A549 (cell line): ENCODE measurements around the gene APC. TPM values are rescaled to one million over a fixed set of nuclear protein-coding genes. Genes with fewer than 3 reads are reported as not detected.

ENCODE experiments used
- ATAC-seq, 2 experiments: fragments of 200-7000 bp in 1 of 2; fragments of >200 bp in 1 of 2; cut with Nextera tagmentation in 1 of 2; cut with Tn5 transposase in 1 of 2; 3 replicates each; pipeline versions ENCODE4 v1.8.0 to v1.9.1; 2018 to 2020; ENCODE audit warnings: mild to moderate bottlenecking in 1 of 2, moderate library complexity in 1 of 2
- CTCF ChIA-PET: fragments of 300-600 bp; sonication (Branson Sonifier 250); formaldehyde crosslinking; extraction: SDS; loops from one replicate; lab custom pipeline; 2021; ENCODE audit warnings: antibody characterized with exemption, inconsistent platforms; lab: Yijun Ruan, JAX
- POLR2A ChIA-PET: fragments of 350-600 bp; formaldehyde crosslinking; extraction: SDS; loops from one replicate; lab custom pipeline; 2021; ENCODE audit warnings: antibody characterized with exemption, inconsistent platforms; lab: Yijun Ruan, JAX
- DNase-seq, 2 experiments: peaks; one replicate each; pipeline versions ENCODE4 v3.0.0 to v3.0.0-alpha.2; 2011 to 2016; ENCODE audit warnings: low read depth in 1 of 2, low spot score in 1 of 2
- FAIRE-seq: peaks from 2 replicates; lab custom pipeline; 2011; peaks lifted over from hg19 to GRCh38; lab: Jason Lieb, UNC
- H3K27ac ChIP-seq, 2 experiments: fragments of >200 bp; sonication (Bioruptor Twin); formaldehyde crosslinking; 3 replicates each; pipeline ENCODE4 v1.5.1; 2016 to 2017
- H3K4me1 ChIP-seq: fragments of >200 bp; sonication (Bioruptor Twin); formaldehyde crosslinking; 3 replicates; pipeline ENCODE4 v1.6.1; 2016
- H3K4me2 ChIP-seq: fragments of >200 bp; sonication (Bioruptor Twin); formaldehyde crosslinking; 3 replicates; pipeline ENCODE4 v1.6.1; 2016
- H3K4me3 ChIP-seq: fragments of >200 bp; sonication (Bioruptor Twin); formaldehyde crosslinking; 3 replicates; pipeline ENCODE4 v1.5.1; 2016
- H3K9me3 ChIP-seq: fragments of >200 bp; sonication (Bioruptor Twin); formaldehyde crosslinking; 3 replicates; pipeline ENCODE4 v1.6.1; 2016
- CHD4 ChIP-seq: fragments of 200-600 bp; sonication (generic); IDR thresholded peaks from 2 replicates; pipeline ENCODE4 v1.6.1; 2016; ENCODE audit warnings: antibody characterized with exemption, mild to moderate bottlenecking, borderline replicate concordance
- CTCF ChIP-seq: fragments of >200 bp; sonication (Bioruptor Twin); formaldehyde crosslinking; IDR thresholded peaks from 3 replicates; pipeline ENCODE4 v1.5.1; 2016
- E2F6 ChIP-seq: IDR thresholded peaks from 2 replicates; pipeline ENCODE4 v1.6.1; 2012; ENCODE audit warnings: low read depth, borderline replicate concordance
- EHMT2 ChIP-seq: fragments of 200-600 bp; sonication (generic); IDR thresholded peaks from 2 replicates; pipeline ENCODE4 v1.6.1; 2016; ENCODE audit warnings: antibody characterized with exemption, low read depth, mild to moderate bottlenecking, moderate library complexity
- ELK1 ChIP-seq: fragments of 150-350 bp; IDR thresholded peaks from 2 replicates; pipeline ENCODE4 v1.6.1; 2014; ENCODE audit warnings: low read depth, mild to moderate bottlenecking, low read length
- ESRRA ChIP-seq: fragments of 150-350 bp; IDR thresholded peaks from 2 replicates; pipeline ENCODE4 v1.6.1; 2014; ENCODE audit warnings: mild to moderate bottlenecking, low read length, borderline replicate concordance
- HDAC2 ChIP-seq: fragments of 200-600 bp; sonication (generic); IDR thresholded peaks from 2 replicates; pipeline ENCODE4 v1.6.1; 2016
- HES2 ChIP-seq: fragments of >200 bp; sonication (Bioruptor Twin); formaldehyde crosslinking; IDR thresholded peaks from 2 replicates; pipeline ENCODE4 v1.6.1; 2016
- HEYL ChIP-seq: fragments of 250-450 bp; sonication (Bioruptor Pico); IDR thresholded peaks from 2 replicates; pipeline ENCODE4 v1.8.0; 2021; ENCODE audit warnings: mild to moderate bottlenecking, moderate library complexity
- HOXB13 ChIP-seq: fragments of 250-450 bp; sonication (Bioruptor Pico); IDR thresholded peaks from 2 replicates; pipeline ENCODE4 v1.5.0; 2020; ENCODE audit warnings: low read depth, mild to moderate bottlenecking, moderate library complexity
- JUNB ChIP-seq: fragments of >200 bp; sonication (Bioruptor Twin); formaldehyde crosslinking; IDR thresholded peaks from 2 replicates; pipeline ENCODE4 v1.6.1; 2016
- KDM5A ChIP-seq: fragments of 200-600 bp; sonication (generic); IDR thresholded peaks from 2 replicates; pipeline ENCODE4 v1.6.1; 2016; ENCODE audit warnings: antibody characterized with exemption, mild to moderate bottlenecking
- MAFK ChIP-seq: fragments of 450-650 bp; IDR thresholded peaks from 2 replicates; pipeline ENCODE4 v1.6.1; 2014; ENCODE audit not compliant: partially characterized antibody
- MAX ChIP-seq: IDR thresholded peaks from 2 replicates; pipeline ENCODE4 v1.6.1; 2012
- MAZ ChIP-seq: fragments of 150-350 bp; IDR thresholded peaks from 2 replicates; pipeline ENCODE4 v1.6.1; 2014; ENCODE audit warnings: antibody characterized with exemption, low read depth, low read length, borderline replicate concordance
- NR3C1 ChIP-seq: fragments of >200 bp; sonication (Bioruptor Twin); formaldehyde crosslinking; IDR thresholded peaks from 3 replicates; pipeline ENCODE4 v1.6.1; 2017
- PBX3 ChIP-seq: IDR thresholded peaks from 2 replicates; pipeline ENCODE4 v1.6.1; 2012
- PHF8 ChIP-seq: fragments of 200-600 bp; sonication (generic); IDR thresholded peaks from 2 replicates; pipeline ENCODE4 v1.6.1; 2016; ENCODE audit warnings: low read depth, mild to moderate bottlenecking, antibody characterized with exemption, moderate library complexity, borderline replicate concordance
- POLR2AphosphoS2 ChIP-seq: conservative IDR thresholded peaks from 2 replicates; pipeline ENCODE4 v1.6.1; 2012; ENCODE audit warnings: low read length, improper control_type of control experiment, inconsistent platforms
- REST ChIP-seq: fragments of 200-600 bp; sonication (generic); IDR thresholded peaks from 2 replicates; pipeline ENCODE4 v1.6.1; 2016; ENCODE audit warnings: antibody characterized with exemption, mild to moderate bottlenecking, moderate library complexity
- RNF2 ChIP-seq: fragments of 200-600 bp; sonication (generic); IDR thresholded peaks from 2 replicates; pipeline ENCODE4 v1.6.1; 2016; ENCODE audit warnings: low read depth, mild to moderate bottlenecking, antibody characterized with exemption, moderate library complexity, borderline replicate concordance
- SMC3 ChIP-seq: fragments of >200 bp; sonication (Bioruptor Twin); formaldehyde crosslinking; IDR thresholded peaks from 3 replicates; pipeline ENCODE4 v1.6.1; 2018; ENCODE audit warnings: inconsistent platforms
- TFCP2L1 ChIP-seq: fragments of 250-450 bp; sonication (Bioruptor Pico); IDR thresholded peaks from 2 replicates; pipeline ENCODE4 v1.5.0; 2021; ENCODE audit warnings: mild to moderate bottlenecking
- TP53 ChIP-seq: fragments of 250-450 bp; sonication (Bioruptor Pico); IDR thresholded peaks from 2 replicates; pipeline ENCODE4 v1.5.0; 2021; ENCODE audit warnings: mild to moderate bottlenecking, moderate library complexity
- WGBS: methylation state at CpG from one replicate; pipeline ENCODE4 v1.1.6; 2017; ENCODE audit errors: missing lambda C conversion rate; 5-methylcytosine and 5-hydroxymethylcytosine counted together
- polyA plus RNA-seq, 4 experiments: library from polyadenylated mRNA; depleted of rRNA in 3 of 4; stranded (reverse); fragments of >200 nt; fragmentation: RNase III in 1 of 4; extraction: RNeasy Plus Mini Kit Qiagen cat#74134 plus additional on column Dnase treatment in 1 of 4; gene quantifications; 2 replicates in 3 of 4; 3 replicates in 1 of 4; pipeline ENCODE4 v1.2.3, GENCODE V29; 2011 to 2017

Gene APC
- polyA plus RNA-seq, 2 of the 4 experiments (the other 2 are of a cell fraction): 10.6 to 21.2 TPM

- Histone ChIP-seq H3K4me2 (no peak overlapping the region), H3K4me3 (no peak overlapping the region), H3K9me3 (no peaks in the 10 kb centered on the region), H3K27ac (no peak overlapping the region), H3K4me1 (no peaks in the 10 kb centered on the region)
- POLR2A ChIA-PET: no interaction called here
- DNase-seq: no peak
- ATAC-seq: no peak
- TF ChIP-seq HOXB13 (no peak), TFCP2L1 (CRISPR knock-in tag) (no peak), HES2 (no peak), ELK1 (no peak), MAFK (no peak), EHMT2 (no peak), JUNB (no peak), E2F6 (no peak), RNF2 (no peak), NR3C1 (no peak), CHD4 (no peak), HDAC2 (no peak), ESRRA (no peak), KDM5A (no peak), MAZ (no peak), PBX3 (no peak), HEYL (no peak), PHF8 (no peak), SMC3 (no peak), POLR2AphosphoS2 (no peak)
- CTCF ChIA-PET: no interaction called here
- no peak for FAIRE-seq
Measured at GRCh38 chr5:112824197-112824596, 86.5 kb downstream of the APC start.

GRCh38 chr5:112830378-112830777, 92.7 kb downstream of the APC start:
- no peak for DNase-seq
- no peak overlapping the region for H3K4me3 ChIP-seq
- no peak for ATAC-seq
- whole genome bisulfite sequencing: 90% methylated on average over 2 of the region's 2 CpGs
- CTCF ChIA-PET: no interaction called here
- no peak for FAIRE-seq
- POLR2A ChIA-PET: no interaction called here
- H3K27ac ChIP-seq: no peak overlapping the region
- no peak overlapping the region for H3K4me2 ChIP-seq
- TF ChIP-seq KDM5A (no peak), MAFK (peak; percentile 62)
- H3K9me3 ChIP-seq: no peaks in the 10 kb centered on the region
- no peaks in the 10 kb centered on the region for H3K4me1 ChIP-seq

- Histone ChIP-seq H3K4me1 (no peaks in the 10 kb centered on the region), H3K27ac (no peak overlapping the region), H3K4me2 (no peak overlapping the region), H3K9me3 (no peaks in the 10 kb centered on the region), H3K4me3 (no peak overlapping the region)
- FAIRE-seq: no peak
- CTCF ChIA-PET: interaction anchor here (0.7 to 1.2 kb wide), 2 partner anchors 14 to 18 kb away, joined by 3 read pairs; no protein-coding TSS in a partner anchor
- no peak for DNase-seq
- no peak for TF ChIP-seq PHF8
- no peak for TF ChIP-seq TP53 (CRISPR knock-in tag)
- TF ChIP-seq HOXB13: no peak
- no peak for TF ChIP-seq REST
- no peak for TF ChIP-seq CTCF
- TF ChIP-seq MAX: no peak
- WGBS: 95% methylated on average over 13 of the region's 13 CpGs
- no peak for ATAC-seq
- POLR2A ChIA-PET: no interaction called here
Measured at GRCh38 chr5:112833971-112834370, 96.3 kb downstream of the APC start.
